ENCODE results near the gene VANGL2.

DNA sequence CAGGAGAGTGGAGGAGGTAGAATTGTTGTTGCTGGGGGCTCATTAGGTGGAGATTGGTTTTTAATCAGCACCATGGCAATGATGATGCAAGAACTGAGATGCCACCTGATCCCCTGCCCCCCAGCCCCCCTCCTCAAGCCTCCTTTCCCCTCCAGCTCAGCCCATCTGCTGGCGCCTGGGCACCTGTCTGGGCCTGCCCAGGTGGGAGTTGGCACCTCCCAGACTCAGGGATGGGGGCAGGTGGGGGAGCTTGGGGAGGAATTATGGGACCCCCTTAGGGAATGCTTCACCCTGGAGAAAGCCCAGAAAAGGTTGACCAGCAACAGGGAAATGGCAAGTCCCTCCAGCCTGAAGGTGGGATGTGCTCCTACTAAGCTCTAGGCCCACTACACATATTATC lies 35.0 kb upstream of the VANGL2 start:
- TF ChIP-seq TAF1 (IDR thresholded peaks at IDR 0.05; ENCODE audit: low read depth, low read length): no peak
- TF ChIP-seq POLR2A (IDR thresholded peaks at IDR 0.05; ENCODE audit: low read depth, low read length): no peak

Data from GM12891 (cell line).